Fibroblast of upper back skin (primary cell): ENCODE measurements around the gene RPRML.

Source experiments
- DNase-seq: peaks from one replicate; pipeline ENCODE4 v3.0.0-alpha.2; 2013

Gene RPRML

DNA sequence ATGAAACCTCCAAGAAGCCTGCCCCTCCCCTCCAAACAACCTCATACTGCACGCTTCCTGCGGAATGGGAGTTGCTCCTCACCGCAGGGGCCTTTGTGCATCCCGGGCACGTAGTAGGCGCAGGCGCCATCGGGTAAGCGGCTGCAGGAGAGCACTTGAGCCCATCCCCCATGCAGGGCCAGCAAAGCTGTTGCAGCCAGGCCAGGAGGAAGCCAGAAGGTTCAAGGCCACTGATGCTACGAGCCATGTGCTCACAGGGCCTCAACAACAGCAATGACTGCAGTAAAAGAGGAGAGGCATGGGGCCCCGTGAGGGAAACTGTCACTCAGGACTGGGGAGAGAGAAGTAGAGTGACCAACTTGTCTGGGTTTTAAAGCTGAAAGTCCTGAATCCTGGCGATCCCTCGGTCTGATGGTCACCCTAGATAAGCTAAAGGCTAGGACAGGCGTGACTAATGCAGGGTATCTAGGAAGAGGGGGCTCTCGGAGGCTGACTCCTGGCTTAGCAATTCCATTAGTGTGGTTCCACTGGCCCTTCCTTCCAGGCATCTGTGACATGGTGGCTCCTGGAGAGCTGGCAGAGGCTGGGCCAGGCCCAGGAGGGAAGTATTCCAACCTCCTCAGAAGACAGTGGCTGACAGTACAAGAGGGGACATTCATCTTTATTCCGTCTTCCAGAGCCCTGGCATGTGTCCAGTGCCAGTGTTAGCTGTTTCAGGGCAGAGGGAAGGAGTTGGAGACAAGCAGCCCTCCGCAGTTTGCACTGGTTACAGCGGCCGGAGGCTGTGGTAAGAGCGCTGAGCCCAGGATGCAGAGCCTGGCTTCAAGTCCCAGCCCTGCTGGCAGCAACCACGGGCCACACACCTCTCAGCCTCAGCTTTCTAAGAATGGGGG, 35.3 kb downstream of the RPRML start:
- peak; percentile 40 for DNase-seq

DNA sequence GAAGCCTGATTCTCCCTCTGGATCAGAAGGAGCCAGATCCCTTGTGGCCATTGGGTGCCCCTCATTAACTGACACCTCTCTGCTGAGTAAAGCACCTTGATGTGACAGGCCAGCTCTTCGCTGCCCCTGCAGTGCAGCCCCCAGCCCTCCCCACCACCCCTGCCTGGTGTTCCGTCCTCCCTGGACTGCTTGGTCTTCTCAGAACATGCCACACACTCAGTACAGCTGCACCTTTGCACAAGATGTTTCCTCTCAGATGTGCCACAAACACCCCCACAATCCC, 35.9 kb downstream of the RPRML start:
- no peak for DNase-seq

DNA sequence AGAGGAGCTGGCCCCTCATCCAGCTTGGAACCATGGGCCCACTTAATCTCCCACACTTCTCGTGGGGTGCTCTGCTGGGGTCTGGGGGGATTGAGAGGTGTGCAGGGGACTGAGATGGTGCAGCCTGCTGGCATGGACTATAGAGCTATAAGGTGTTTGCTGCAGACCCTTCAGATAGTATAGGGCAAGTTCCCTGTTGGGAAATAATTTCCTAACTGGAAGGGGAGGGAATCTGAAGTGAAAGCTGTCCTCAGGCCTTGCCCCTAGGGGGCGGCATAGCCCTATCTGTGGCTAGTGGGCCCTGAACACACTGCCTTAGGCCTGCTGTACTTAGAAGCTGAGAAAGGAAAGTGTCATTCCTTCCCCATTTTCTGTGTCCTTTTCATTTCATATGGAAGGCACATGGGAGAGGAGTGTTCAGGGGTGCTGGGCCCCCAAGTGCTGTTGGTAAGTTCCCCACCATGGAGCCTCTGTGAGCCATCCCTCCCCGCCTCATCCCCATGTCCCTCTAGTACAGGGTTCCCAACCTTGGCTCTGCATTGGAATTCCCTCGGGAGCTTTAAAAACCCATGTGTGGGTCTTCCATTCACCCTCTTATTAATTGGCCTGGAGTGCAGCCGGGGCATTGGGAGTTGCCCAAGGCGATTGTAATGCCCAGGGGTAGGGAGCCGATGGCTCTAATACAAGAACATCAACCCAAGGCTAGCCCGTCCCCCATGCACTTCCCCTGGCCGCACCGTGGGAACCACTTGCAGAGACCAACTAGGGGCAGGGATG, 36.4 kb downstream of the RPRML start:
- peak; percentile 75 for DNase-seq

DNA sequence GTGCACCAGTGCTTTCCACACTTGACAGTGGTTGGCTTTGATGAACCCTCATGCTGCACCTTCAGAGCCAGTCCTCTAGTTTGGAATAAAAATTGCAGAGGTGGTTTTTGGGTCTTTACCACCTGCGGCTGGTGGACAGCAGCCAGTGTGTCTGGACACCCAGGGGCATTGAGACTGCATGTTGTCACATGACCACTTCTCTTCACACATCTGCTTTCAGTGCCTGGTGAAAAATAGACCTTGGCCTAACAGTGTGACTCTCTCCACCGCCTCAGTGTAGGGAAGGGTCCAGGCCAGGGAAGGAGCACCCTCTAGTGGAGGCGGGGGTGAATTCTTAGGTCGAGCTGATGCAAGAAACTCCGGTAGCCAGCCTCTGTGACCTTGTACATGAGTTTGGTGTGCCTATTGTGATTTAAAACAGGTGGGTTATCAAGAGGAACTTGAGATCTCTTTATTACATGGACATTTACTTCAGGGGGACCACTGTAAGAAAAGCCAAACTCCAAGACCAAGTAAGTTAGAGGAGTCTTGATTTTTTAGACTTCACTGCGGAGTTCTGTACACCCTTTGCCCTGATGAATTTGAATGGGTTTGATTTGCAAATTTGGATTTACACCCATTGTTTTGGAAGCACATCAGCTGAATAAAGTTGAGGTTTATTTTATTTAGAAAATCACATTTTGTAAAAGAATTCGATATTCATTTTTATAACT, 38.2 kb downstream of the RPRML start:
- peak; percentile 75 for DNase-seq

DNA sequence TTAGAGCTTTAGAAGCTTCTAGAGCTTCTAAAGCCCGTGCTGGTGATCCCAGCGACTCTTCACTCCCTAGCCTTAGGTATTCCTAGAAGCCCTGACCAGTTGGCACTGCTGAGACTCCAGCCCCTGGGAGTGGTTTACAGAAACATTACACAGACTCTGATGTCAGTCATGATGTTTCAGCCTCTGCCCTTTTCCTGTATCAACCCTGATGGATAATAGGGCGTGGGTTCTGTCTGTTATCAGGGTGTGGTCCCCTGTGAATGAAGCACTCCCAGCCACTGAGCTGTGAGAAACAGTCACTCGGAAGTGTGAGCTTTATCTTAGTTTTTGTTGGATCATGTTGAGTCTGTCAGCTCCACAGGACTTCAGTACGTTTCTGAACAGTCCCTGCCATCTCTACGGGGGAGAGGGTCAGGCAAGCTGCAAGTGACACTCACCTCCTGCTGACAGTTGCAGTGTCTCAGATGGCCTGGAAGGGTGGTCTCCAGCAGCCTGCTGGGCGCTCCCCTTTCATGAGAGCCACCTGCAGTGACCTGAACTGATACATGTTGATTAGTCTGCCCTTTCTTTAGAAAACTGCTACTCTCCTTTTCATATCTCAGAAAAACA, 43.3 kb downstream of the RPRML start:
- no peak for DNase-seq

DNA sequence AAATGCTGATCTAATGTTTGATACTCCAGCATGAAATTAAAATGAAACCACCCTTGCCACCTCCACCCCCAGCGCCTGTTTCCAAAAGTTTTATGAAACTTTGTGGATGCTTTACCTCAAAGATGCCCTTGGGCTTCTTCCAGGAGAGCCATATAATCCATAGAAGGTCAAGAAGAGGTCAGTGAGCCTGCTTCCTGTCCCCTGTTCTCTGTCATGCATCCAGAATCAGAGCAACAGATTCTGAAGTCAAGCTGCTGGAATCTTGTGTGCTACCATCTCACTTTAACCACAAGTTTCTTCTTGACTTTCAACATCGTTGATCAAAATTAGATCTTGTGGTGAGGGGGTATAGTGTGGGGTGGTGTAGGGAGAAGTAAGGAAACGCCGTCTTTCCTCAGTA, 47.5 kb downstream of the RPRML start:
- no peak for DNase-seq

DNA sequence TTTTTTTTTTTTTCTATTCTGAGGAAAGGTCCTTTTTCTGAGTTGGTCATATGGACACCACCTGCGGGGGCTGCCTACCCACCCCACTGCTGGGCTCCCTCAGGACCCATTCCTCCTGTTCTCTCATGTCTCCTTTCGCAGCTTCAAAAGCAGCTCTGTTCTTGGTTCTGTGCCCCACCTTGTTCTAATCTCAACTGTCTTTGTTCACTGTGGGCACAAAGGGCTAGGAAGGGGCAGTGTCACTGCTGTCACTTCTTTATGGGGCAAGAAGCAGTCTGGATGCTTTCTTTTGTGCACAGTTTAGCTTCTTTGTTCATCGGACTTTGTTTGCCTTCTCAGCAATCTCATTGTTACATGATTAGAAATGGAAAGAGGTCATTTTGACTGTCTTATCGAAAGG, 49.0 kb downstream of the RPRML start:
- DNase-seq: no peak

DNA sequence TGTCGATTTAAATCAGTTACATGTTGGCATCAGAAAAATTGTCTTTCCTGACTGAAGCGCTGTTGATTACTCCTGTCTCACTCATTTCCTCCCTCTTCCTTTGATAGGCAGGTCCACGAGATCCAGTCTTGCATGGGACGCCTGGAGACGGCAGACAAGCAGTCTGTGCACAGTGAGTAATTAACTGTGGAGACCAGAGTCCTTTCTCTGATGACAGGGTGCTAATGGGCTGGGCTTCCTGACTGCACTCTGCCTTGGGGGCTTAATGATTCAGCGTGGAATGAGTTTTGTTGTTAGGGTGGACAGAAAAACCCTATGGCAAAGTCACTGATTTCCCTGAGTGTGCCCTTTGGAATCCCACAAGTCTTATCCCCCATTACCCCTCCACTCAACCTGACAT, 49.6 kb downstream of the RPRML start:
- peak; percentile 56 for DNase-seq

DNA sequence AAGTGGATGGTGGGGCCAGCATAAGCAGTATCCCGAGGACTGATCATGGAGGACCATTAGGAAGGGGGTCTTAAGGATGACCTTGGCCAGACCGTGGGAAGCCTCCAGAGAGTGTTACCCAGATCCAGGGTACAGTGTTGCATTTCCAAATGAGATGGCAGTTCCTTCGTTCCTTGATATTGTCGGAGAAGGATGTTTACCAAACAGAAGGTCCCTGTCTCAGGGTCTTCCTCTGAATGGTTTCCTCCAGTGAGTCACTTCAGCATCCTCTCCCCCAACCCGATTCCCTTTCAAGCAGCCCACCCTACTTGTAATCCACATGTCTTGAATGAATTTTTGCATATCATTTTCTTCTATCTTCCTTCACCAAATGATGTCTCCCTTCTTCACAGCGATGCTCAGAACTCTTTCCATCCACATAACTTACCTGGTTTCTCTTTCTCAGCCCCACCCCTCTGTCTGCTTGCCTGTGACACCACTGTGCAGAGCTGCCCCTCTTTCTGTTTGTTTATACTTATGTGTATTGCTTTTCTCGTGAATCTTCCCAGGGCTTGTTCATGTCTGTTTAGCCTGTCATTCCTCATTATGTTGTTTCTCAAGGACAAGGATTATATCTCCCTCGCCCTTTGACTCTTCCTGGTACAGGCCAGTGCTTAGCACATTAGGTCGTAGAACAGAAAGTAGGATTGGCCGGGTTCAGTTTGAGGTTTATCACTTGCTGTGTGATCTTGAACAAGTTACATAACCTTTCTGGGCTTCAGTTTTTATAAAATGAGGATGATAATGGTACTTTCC, 50.4 kb downstream of the RPRML start:
- no peak for DNase-seq
